IPS-20b (cell line): ENCODE measurements around the gene MEP1A.

Source experiments
- H3K27ac ChIP-seq: one replicate; pipeline ENCODE4 v1.5.1; 2013; ENCODE audit warnings: low read length
- H3K27me3 ChIP-seq: 2 replicates; pipeline ENCODE4 v1.6.1; 2013; ENCODE audit warnings: mild to moderate bottlenecking, low read length, inconsistent platforms; ENCODE audit not compliant: insufficient read depth
- H3K36me3 ChIP-seq: 2 replicates; pipeline ENCODE4 v1.6.1; 2013; ENCODE audit warnings: low read depth, mild to moderate bottlenecking, inconsistent platforms, low read length, moderate library complexity; ENCODE audit not compliant: insufficient read depth
- H3K4me1 ChIP-seq: 2 replicates; pipeline ENCODE4 v1.6.1; 2013; ENCODE audit warnings: mild to moderate bottlenecking, control low read depth, inconsistent platforms, low read length, moderate library complexity; ENCODE audit not compliant: insufficient read depth
- H3K4me3 ChIP-seq: 2 replicates; pipeline ENCODE4 v1.5.1; 2013; ENCODE audit warnings: mild to moderate bottlenecking, low read length, inconsistent platforms
- H3K9ac ChIP-seq: 2 replicates; pipeline ENCODE4 v1.6.1; 2013; ENCODE audit warnings: low read depth, mild to moderate bottlenecking, inconsistent platforms, low read length, moderate library complexity
- H3K9me3 ChIP-seq: 2 replicates; pipeline ENCODE4 v1.6.1; 2013; ENCODE audit warnings: mild to moderate bottlenecking, low read depth, low read length, inconsistent platforms; ENCODE audit not compliant: insufficient read depth

The MEP1A gene

DNA sequence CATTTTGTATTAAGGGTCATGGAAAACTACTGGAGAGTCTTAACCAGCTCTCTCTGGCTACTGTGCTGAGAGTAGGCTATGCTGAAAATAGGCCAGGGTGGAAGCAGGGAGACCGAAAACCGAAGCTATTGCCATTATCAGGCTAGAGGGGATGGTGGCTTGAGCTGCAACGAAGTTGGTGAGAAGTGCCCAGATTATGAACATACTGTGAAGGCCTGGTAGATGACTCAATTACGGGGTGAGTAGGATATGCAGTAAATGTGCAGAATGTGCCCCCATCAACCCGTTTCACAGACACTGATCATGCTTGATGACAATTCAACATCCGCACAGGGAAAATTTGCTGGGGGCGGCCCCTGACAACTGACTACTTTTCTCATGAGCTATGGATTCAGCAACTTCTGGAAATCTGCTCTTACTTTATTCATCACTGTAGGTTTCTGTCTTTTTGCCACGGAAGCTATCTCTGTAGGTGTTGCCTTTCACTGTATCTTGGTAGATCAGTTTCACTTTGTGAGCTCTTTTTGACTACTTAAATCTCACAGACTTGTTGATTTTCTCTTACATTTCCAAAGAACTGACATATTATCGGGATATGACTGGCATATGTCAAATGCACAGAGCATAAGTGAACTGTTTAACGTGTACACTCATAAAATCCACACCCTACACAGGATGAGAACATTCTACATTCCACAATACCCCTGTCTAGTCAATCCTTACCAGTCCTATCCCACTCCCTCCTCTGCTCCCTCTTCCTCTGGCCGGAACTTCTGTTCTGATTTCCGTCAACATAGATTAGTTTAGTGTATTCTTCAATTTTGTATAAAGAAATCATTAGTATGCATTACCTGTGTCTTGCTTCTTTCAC is 15.5 kb upstream of the MEP1A start:
- H3K4me1 ChIP-seq: no peaks in the 10 kb centered on the region
- no peaks in the 10 kb centered on the region for H3K36me3 ChIP-seq
- no peaks in the 10 kb centered on the region for H3K9me3 ChIP-seq
- H3K27ac ChIP-seq: no peak overlapping the region
- H3K27me3 ChIP-seq: no peaks in the 10 kb centered on the region
- no peak overlapping the region for H3K4me3 ChIP-seq
- H3K9ac ChIP-seq: no peak overlapping the region

DNA sequence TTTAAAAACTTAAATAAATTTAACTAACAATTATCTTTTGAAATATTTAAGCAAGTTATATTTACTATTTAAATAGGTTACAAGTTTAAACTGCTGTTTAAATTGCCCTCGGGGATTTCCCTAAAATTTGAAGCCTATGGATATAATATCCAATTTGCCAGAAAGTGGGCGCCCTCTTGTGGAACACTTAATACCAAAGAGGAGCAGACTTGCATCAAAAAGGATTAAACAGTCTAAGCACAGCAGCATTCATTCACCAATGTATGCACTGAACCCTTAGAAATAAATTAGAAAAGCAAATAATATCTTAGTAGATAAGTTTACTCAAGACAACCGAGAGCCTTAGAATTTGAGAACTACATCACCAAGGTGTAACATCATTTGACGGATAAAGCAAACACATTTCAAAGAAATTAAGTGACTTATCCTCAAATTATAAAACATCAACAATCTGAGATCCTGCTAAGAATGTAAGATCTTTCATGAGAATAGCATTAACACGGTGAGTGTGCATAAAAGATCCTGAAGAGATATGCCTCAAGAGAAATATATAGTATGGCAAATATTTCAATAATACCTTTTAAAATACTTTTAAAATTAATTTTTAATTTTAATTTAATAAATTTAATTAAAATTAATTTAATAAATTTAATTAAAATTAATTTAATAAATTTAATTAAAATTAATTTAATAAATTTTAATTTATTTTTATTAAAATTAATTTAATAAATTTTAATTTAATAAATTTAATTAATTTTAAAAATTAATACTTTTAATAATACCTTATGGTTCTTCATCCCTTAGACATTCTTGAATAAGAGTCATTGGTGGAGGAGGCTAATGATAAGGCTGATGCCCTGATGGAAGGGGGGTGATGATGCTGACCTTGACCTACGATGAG is 11.5 kb upstream of the MEP1A start:
- H3K4me3 ChIP-seq: no peak overlapping the region
- H3K27me3 ChIP-seq: no peaks in the 10 kb centered on the region
- no peaks in the 10 kb centered on the region for H3K36me3 ChIP-seq
- no peak overlapping the region for H3K27ac ChIP-seq
- H3K9me3 ChIP-seq: no peaks in the 10 kb centered on the region
- H3K4me1 ChIP-seq: no peaks in the 10 kb centered on the region
- H3K9ac ChIP-seq: no peak overlapping the region

DNA sequence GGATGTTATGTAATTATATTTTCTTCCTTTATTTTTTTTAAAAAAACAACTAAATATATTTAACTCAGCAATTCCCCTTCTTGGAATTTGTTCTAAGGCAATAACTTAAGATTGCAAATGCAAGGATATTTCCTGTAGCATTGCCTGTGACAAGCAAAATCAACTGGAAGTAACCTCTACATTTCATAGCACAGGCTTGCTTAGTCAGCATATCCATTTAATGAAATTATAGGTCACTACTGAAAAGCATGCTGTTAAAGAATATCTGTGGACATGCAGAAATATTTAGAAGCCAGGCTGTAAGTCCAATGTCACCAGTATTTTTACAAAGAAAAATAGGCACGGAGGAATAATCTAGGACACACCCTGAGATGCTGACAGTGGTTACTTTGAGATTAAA is 8.7 kb upstream of the MEP1A start:
- H3K9ac ChIP-seq: no peak overlapping the region
- no peaks in the 10 kb centered on the region for H3K27me3 ChIP-seq
- H3K27ac ChIP-seq: no peak overlapping the region

DNA sequence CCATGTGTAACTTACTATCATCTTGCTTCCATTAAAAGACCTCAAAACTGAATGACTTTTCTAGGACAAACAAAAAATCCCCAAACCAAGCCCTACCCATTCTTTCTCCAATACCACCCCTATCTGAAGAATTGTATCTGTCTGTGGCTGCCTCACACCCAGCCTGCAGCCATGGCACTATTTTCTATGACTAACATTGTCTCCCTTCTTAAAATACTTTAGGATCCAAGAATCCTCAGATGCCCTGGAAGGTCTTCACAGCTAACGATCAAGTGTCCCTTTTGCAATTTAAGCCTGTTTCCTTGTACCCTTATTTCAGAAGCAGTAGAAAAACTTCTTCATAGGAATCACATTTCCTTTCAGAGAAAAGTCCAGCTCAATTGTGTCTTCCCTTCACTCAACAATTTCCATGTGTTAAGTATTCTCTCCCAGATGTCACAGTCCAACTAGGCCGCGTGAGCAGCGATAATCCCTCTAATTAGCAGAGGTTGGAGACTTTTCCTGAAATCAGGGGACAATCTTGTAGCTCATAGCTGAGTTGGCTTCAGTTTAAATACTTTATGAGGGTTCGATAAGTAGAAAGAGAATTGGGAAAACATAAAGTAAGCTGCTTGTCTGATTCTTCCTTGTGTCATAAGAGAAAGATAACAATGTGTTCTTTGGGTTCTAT is 5.2 kb upstream of the MEP1A start:
- no peaks in the 10 kb centered on the region for H3K4me1 ChIP-seq
- no peaks in the 10 kb centered on the region for H3K27me3 ChIP-seq
- H3K36me3 ChIP-seq: no peaks in the 10 kb centered on the region
- no peak overlapping the region for H3K27ac ChIP-seq
- no peak overlapping the region for H3K9ac ChIP-seq
- H3K4me3 ChIP-seq: no peak overlapping the region
- H3K9me3 ChIP-seq: no peaks in the 10 kb centered on the region

More for the DNA sequence above, 8.7 kb upstream of the MEP1A start:
- H3K4me1 ChIP-seq: no peaks in the 10 kb centered on the region
- H3K36me3 ChIP-seq: no peaks in the 10 kb centered on the region
- no peak overlapping the region for H3K4me3 ChIP-seq
- no peaks in the 10 kb centered on the region for H3K9me3 ChIP-seq

DNA sequence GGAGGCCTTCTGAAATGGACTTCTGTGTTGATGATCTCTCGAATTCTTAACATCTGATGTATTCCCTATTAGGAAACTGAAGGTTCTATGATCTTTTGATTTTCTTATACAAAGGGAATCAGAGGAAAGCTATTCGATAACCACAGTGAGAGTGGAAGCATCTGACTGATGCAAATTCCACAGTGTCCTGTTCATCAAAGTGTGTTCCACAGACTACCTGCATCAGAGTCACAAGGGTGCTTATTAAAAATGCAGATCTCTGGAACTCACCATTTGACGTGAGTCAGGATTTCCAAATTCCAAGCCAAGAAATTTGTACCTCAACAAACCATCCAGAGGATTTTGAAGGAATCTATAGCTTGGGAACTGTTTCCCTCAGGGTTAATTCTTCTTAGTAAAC is 4.4 kb upstream of the MEP1A start:
- H3K27ac ChIP-seq: no peak overlapping the region
- no peaks in the 10 kb centered on the region for H3K36me3 ChIP-seq
- H3K4me1 ChIP-seq: no peaks in the 10 kb centered on the region
- no peaks in the 10 kb centered on the region for H3K9me3 ChIP-seq
- no peaks in the 10 kb centered on the region for H3K27me3 ChIP-seq
- H3K4me3 ChIP-seq: no peak overlapping the region
- no peak overlapping the region for H3K9ac ChIP-seq

DNA sequence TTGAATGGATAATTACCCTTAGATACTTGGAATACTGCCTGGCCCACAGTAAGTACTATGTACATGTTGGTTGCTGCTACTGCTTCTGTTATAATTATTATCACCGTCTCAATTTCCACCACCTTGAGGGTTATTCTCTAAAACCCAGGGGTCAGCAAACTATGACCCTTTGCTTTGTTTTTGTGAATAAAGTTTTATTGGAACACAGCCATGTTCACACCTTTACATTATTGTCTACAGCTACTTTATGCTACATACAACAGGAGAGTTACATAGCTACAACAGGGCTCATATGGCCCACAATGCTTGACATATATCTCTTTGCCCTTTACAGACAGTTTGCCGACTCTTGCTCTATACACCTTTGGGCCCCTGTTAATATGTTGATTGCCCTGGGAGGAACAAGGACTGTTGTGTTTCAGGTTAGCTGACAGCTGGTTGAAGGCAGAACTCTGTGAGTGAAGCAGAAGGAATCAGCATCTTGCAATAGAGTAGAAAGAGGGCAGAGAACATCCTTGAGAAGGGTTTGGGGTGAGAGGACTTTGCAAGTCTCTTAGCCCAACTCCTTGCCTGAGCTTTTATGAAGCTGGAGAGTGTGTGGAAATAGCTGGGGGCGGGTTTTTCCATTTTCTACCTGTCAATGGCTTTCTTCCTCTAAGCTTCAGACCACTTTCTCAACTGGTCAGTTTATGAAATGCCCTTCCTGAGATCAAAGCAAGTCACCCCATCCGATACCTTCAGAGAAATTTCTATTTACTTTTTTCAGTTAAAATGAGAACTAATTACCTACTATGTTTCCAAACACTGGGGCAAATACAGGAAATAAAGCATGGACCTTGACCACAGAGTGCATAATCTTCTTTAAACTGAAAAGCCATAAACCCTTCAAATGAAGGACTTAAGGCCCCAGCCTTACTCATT is 3.5 kb upstream of the MEP1A start:
- no peaks in the 10 kb centered on the region for H3K9me3 ChIP-seq
- no peak overlapping the region for H3K27ac ChIP-seq
- no peak overlapping the region for H3K9ac ChIP-seq
- no peaks in the 10 kb centered on the region for H3K36me3 ChIP-seq
- H3K27me3 ChIP-seq: no peaks in the 10 kb centered on the region
- no peaks in the 10 kb centered on the region for H3K4me1 ChIP-seq
- no peak overlapping the region for H3K4me3 ChIP-seq

DNA sequence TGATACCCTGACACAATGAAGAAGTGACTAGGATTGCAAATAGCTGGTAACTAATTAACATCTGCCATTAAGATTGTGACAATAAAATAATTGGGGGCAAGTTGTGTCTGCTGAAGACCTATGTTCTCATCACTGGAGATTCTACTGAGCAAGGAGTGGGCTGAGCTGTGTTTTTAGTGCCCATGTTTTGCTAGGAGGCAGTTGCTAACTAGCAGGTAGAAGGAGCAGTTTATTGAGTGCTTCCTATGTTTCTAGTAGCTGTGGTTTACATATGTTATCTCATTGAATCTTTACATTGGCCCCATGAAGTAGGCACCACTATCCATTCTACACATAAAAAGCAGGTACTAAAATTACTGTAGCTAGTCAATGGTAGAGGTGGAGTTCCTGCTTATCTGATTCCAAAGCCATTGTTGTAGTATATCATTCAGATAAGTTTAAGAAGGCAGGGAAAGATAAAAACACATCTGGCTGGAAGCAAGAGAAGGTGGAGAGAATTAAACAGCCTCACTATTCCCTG is 2.8 kb upstream of the MEP1A start:
- no peaks in the 10 kb centered on the region for H3K36me3 ChIP-seq
- no peak overlapping the region for H3K4me3 ChIP-seq
- no peak overlapping the region for H3K27ac ChIP-seq
- H3K4me1 ChIP-seq: no peaks in the 10 kb centered on the region
- no peaks in the 10 kb centered on the region for H3K27me3 ChIP-seq
- no peaks in the 10 kb centered on the region for H3K9me3 ChIP-seq
- no peak overlapping the region for H3K9ac ChIP-seq

DNA sequence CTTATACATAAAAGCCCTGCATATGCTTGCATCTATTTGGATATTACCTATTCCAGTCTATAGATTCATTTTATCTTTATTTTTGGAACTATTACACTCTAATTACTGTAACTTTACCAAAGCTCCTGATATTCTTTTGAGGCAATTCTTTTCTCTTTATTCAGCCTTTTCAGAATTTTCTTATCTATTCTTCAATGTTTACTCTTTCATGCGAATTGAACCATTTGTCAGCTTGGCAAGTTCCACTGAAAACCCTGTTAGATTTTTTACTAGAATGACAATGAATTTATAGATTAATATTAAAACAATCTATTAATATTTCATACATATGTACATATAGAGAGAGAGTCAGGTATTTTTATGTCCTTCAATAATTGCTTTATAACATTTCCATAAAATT is 554 bp upstream of the MEP1A start:
- Histone ChIP-seq H3K4me1 (no peaks in the 10 kb centered on the region), H3K4me3 (no peak overlapping the region), H3K27me3 (no peaks in the 10 kb centered on the region), H3K27ac (no peak overlapping the region), H3K9me3 (no peaks in the 10 kb centered on the region), H3K9ac (no peak overlapping the region), H3K36me3 (no peaks in the 10 kb centered on the region)

DNA sequence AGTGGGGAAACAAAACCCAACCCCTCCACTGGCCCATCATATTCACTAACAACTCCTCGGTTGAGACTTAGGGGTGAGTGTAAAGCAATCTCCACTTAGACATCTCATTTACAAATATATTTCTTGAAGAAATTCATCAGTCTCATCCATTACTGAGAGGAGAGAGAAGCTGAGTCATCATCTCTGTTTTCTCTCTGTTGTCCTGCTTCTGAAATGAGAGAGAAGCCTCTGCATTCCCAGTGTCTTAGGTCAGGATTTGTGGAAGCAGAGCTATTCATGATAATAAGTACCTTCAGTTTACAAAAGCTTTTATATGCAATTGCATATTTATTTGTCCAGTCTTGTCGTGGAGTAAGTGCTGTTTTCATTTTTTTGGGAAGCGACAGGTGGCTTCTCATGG is 879 bp downstream of the MEP1A start:
- Histone ChIP-seq H3K9ac (no peak overlapping the region), H3K4me3 (no peak overlapping the region), H3K36me3 (no peaks in the 10 kb centered on the region), H3K4me1 (no peaks in the 10 kb centered on the region), H3K27me3 (no peaks in the 10 kb centered on the region), H3K27ac (no peak overlapping the region), H3K9me3 (no peaks in the 10 kb centered on the region)

DNA sequence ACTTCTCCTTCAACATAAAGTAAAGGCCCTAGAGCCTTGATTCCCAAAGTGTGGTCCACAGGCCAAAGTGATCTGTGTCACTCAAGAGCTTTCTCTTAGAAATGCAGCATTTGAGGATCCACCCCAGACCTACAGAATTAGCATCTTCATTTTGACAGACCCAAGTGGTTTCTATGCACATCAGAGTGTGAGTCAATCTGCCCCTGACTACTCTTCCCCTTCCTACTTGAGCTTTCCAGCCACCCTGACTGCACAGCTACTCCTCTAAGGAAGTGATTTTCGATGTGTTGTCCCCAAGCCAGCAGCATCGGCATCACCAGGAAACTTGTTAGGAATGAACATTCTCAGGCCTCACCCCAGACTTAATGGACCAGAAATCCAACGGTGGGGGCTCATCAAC is 2.6 kb downstream of the MEP1A start:
- Histone ChIP-seq H3K4me3 (no peak overlapping the region), H3K27ac (no peak overlapping the region), H3K4me1 (no peaks in the 10 kb centered on the region)

More for the DNA sequence above, 2.6 kb downstream of the MEP1A start:
- Histone ChIP-seq H3K9me3 (no peaks in the 10 kb centered on the region), H3K36me3 (no peaks in the 10 kb centered on the region), H3K27me3 (no peaks in the 10 kb centered on the region), H3K9ac (no peak overlapping the region)
